Stimulated activated CD4-positive, alpha-beta T cell treated with anti-CD3 and anti-CD28 coated beads, TNF-alpha, amount 100 ng/mL, for 1 hour (primary cell): ENCODE measurements around the gene RNF167.

Source experiments
- DNase-seq, 3 donors: peaks; one replicate each; pipeline ENCODE4 v3.0.0-alpha.2; 2020; ENCODE audit warnings: low read depth in 3 of 3, low spot score in 1 of 3

RNF167 gene

DNA sequence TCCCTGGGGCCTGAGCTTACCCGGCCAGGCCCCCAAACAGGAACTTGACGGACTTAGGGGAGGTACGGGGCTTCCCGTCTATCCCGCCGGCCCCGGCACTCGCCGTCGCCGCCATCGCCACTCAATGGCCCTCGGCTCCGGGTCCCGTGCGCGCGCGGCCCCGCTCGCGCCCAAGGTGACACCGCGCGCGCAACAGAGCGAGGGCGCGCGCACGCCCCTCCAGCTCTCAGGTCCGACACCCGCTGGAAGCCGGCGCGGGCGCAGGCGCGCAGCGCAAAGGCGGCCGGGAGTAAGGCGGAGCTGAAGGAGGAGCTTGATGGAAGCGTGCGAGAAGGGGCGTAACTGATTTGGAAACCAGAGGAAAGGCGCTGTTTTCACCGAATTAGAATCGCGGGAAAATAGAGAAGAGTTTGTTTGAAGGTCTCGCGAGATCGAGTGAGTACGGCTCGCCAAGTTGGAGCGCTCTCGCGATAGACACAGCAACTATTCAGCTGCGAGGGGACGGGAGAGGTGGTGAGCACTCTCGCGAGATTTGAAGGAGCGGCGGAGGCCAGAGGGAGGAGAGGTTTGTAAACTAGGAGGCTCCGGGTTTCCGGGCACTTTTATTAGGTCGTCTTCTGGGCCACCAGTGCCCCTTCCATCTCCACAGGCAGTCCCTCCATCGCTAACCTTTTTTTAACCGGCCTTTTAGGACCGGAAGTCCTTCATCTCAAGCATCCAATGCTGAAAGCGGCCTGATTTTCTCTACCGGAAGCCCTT, at the start of gene RNF167, which contains the start of gene SLC25A11:
Gene RNF167, plus strand, starts transcription at position 473 of the 759 bp plus-strand sequence. CDS start 642 bp downstream, outside the sequence.
Gene SLC25A11, minus strand, starts transcription at position 251 of the 759 bp plus-strand sequence. Its CDS starts 136 bp downstream, at position 115.
- peak; percentile 83 to 92 (median 90) for DNase-seq

- DNase-seq: no peak
Observed at GRCh38 chr17:4891411-4892410, 48.4 kb upstream of the RNF167 start.

- DNase-seq: no peak
Observed at GRCh38 chr17:4892499-4893221, 47.4 kb upstream of the RNF167 start.

- no peak for DNase-seq
Observed at GRCh38 chr17:4893272-4893671, 46.8 kb upstream of the RNF167 start.

DNA sequence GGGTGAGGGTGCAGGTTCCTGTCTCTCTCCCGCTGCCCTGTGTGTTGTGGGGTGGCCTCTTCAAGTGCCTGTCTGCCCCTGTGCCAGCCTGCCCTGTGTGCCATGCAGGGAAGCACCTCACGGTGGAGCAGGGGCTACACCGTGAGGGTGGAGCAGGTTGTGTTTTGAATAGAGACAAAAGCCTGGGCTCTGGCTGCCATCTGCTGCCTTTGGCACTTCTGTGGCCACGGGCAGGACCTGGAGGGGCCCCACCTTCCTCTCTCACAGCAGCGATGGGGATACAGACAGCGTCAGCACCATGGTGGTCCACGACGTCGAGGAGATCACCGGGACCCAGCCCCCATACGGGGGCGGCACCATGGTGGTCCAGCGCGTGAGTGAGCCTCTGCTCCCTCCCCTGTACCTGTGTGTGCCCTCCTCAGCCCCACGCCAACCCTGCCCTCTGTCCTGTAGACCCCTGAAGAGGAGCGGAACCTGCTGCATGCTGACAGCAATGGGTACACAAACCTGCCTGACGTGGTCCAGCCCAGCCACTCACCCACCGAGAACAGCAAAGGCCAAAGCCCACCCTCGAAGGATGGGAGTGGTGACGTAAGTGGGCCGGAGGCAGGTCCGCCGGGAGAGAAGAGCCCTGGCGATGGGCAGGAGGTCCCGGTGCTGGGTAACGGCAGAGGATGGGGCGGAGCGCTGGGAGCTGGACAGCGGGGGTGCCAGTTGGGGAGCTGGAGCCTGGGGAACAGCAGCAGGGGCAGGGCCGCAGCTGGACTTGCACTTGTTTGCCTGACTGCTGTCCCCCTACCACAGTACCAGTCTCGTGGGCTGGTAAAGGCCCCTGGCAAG, 46.1 kb upstream of the RNF167 start:
- no peak for DNase-seq

GRCh38 chr17:4895121-4895520, 44.9 kb upstream of the RNF167 start:
- no peak for DNase-seq

DNA sequence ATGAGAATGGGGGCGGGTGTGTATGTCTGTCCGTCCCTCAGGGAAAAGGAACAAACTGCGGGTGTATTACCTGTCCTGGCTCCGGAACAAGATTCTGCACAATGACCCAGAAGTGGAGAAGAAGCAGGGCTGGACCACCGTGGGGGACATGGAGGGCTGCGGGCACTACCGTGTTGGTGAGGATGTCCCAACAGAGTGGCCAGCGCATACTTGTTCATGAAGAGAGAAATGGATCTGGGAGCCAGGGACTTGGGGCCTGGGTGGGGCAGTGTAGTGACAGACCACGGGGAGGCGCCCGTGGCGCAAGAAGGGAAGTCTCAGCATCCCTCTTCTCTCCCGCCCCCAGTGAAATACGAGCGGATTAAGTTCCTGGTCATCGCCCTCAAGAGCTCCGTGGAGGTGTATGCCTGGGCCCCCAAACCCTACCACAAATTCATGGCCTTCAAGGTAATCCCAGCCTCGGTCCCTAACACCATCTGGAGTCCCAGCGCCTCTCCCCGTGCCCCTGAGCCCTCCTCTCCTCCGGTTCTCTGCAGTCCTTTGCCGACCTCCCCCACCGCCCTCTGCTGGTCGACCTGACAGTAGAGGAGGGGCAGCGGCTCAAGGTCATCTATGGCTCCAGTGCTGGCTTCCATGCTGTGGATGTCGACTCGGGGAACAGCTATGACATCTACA, 44.3 kb upstream of the RNF167 start:
- DNase-seq: no peak

DNA sequence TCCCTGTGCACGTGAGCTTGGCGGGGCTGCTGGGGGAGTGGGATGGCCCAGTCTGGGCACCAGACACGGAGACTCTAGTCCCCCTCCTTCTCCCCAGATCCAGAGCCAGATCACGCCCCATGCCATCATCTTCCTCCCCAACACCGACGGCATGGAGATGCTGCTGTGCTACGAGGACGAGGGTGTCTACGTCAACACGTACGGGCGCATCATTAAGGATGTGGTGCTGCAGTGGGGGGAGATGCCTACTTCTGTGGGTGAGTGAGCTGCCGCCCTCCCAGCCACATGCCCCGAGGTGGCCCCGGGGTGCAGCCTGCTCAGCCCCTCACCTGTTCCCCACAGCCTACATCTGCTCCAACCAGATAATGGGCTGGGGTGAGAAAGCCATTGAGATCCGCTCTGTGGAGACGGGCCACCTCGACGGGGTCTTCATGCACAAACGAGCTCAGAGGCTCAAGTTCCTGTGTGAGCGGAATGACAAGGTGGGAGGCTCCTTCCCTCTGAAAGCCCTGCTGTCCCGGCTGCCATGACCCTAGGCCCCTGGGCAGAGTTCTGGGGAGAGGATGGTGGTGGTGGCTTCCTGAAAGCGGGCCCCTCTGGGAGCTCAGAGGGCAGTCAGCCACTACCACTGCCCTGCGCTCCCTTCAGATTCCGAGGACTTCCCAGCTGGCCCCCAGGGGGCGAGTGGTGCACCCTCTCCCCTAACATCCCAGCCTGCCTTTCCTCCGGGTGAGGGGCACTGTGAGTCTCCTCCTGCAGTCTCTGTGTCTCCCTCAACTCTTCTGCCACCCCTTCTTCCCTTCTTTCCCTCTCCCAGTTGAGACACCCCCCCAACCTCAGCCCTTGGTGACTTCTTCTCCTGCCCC, 43.5 kb upstream of the RNF167 start:
- no peak for DNase-seq

DNA sequence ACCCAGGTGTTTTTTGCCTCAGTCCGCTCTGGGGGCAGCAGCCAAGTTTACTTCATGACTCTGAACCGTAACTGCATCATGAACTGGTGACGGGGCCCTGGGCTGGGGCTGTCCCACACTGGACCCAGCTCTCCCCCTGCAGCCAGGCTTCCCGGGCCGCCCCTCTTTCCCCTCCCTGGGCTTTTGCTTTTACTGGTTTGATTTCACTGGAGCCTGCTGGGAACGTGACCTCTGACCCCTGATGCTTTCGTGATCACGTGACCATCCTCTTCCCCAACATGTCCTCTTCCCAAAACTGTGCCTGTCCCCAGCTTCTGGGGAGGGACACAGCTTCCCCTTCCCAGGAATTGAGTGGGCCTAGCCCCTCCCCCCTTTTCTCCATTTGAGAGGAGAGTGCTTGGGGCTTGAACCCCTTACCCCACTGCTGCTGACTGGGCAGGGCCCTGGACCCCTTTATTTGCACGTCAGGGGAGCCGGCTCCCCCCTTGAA, 42.8 kb upstream of the RNF167 start:
- no peak for DNase-seq

DNA sequence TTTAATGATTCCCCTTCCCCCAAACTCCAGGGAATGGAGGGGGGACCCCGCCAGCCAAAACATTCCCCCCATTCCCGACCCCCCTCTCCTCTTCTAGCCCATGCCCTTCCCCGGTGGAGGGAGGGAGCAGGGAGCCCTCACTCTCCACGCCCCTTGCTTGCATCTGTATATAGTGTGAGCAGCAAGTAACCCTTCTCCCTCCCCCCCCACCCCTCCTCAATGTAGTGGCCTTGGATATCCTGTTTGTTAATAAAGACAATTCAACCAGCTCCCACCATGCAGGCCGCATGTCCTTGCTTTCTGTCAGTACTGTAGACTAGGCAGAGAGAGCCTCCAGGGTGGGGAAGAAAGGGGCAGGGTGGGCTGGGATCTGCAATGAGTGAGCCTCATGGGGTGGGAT, 42.3 kb upstream of the RNF167 start:
- no peak for DNase-seq

DNA sequence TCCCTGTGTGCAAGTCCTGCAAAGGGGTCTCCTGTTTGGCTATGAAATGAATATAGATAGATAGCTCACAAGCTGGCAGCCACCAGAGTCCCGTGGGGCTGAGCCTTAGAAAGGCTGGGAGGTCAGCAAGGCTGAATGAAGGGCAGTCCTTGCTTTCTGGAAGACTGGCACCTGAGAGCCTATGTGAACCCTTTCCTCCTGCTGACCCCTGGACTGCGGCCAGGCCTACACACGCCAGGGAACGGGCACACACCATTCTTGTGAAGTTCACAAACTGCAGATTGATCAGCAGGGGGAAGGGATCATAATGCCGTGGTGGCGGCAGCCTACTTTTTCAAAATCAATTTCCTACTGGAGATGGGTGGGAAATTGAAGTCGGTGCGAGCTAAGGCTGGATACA, 41.7 kb upstream of the RNF167 start:
- no peak for DNase-seq

DNA sequence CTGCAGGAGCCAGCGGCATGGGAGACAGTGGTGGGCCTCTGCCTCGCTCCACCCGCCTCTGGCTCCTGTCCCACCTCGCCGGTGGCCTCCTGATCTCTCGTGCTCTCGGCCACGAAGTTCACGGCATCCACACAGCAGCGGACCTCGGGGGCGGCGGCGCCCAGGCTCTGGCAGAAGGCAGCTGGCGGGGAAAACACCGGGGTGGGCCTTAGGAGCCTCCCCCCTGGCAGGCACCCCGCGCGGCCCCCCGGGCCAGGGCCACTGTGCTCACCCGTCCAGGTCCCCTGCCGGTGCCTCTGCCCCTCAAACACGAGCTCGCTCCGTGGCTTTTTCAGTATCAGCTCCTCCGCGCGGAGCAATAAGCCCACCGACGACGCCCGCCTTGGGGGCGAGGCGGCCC, 41.1 kb upstream of the RNF167 start:
- no peak for DNase-seq

DNA sequence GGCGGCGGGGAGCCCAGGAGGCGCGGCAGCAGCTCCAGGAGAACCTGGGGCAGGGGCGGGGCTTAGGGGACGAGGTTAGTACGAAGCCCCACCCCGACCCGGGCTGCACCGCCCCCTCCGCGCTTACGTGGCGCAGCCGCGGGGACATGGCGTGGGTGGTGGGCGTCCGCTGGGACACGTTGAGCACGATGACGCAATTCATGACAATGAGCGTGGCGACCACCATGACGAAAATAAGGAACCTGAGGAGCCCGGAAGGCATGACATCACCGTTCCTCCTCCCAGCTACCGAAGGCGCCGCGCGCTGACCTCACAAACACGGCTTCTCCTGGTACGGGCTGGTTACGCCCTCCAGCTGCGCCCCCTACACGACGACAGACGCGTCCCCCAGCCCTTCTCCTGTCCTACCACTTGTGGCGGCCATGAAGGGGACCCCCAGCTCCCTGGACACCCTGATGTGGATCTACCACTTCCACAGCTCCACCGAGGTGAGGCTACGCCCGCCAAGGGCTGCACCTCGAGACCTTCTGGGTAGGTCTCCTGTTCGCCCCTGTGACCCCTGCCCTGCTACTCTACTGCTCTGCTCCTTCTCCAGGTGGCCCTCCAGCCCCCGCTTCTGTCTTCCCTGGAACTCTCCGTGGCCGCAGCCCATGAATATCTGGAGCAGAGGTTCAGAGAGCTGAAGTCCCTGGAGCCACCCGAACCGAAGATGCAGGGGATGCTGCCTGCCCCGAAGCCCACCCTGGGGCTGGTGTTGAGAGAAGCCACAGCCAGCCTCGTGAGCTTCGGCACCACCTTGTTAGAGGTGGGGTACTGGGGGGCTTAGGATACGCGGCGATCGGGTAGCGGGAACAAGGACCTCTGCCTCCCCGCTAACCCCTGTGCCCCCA, 40.5 kb upstream of the RNF167 start, which contains the start of gene C17orf107:
Gene C17orf107, plus strand, starts transcription at position 196 of the 890 bp plus-strand sequence. Its CDS starts 227 bp downstream, at position 423.
- DNase-seq: peak; percentile 74 to 95 (median 83)

DNA sequence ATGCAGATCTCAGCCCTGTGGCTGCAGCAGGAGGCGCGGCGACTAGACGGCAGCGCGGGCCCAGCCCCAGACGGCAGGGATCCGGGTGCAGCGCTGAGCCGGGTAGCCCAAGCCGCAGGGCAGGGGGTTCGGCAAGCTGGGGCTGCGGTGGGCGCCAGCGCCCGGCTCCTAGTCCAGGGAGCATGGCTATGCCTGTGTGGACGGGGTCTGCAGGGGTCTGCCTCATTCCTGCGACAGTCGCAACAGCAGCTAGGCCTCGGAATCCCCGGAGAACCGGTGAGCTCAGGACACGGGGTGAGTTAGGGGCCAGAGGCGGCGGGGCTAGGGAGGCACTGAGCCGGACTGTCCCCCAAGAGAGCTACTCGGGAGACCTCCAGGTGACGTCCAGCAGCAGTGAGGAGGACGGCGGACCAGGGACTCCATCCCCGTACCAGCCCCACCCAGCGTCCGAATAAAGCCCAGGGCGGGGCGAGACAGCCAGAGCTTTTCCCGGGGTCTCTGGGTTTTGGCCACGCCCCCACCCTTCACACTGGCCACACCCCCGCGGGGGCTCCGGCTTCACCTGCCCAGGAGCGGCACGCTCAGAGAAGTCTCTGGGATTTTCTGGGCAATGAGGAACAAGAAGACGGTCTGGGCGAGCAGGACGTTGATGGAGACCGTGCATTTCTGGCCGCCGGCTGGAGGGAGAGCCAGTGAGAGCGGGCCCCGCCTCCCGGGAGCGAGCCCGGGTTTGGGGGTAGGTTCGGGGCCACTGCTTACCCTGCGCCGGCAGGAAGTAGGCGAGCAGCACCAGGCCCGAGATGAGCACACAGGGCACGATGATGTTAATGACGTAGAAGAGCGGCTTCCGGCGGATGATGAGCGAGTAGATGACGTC, 39.6 kb upstream of the RNF167 start:
- no peak for DNase-seq

DNA sequence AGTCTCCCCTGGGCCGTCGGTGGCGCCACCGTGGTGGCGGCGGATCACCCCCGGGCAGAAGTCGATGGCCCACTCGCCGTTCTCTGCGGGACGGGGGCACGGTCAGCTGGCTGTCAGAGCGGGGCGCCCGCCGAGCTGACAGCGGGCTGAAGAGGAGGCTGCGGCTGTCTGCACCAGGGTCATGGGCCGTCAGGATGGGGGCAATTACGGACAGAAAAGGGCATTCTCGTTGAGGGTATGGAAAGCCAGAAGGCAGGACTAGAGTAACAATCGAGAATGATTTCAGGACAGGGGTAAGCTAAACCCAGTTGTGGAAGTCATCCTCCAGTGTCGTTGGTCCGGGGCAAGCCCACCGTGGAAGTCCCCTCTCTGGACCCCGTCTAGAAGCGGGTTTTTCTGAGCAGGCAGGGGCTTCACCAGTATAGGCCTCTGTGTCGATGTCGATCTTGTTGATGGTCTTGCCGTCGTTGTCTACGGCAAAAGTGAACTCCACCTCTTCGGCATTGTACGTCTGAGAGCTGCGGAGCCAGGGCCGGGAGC, 38.9 kb upstream of the RNF167 start:
- peak in 1 of 3 donors; percentile 13 for DNase-seq
